Central memory CD8-positive, alpha-beta T cell (primary cell): ENCODE results near the gene LSS.
"Not testable (repeated sequence)": the region's sequence is repeated elsewhere in the genome, so short reads cannot be mapped to it uniquely, and the experiment has no call there.

Experiments used
- ATAC-seq: fragments of 150-1000 bp; cut with Tn5 transposase; replicated peaks from 2 replicates; pipeline ENCODE4 v1.10.0; 2022; ENCODE audit warnings: mild to moderate bottlenecking, moderate FRiP score, moderate number of reproducible peaks; ENCODE audit not compliant: poor library complexity, severe bottlenecking; ENCODE audit errors: extremely low read depth
- DNase-seq, 2 donors: peaks; one replicate each; pipeline ENCODE4 v3.0.0; 2021; ENCODE audit warnings: low spot score in 2 of 2
- H3K27ac Mint-ChIP-seq: one replicate; pipeline ENCODE4 v1.8.0; 2022; ENCODE audit warnings: low read depth, mild to moderate bottlenecking, moderate library complexity, mixed read lengths
- H3K27me3 Mint-ChIP-seq: one replicate; pipeline ENCODE4 v1.8.0; 2022; ENCODE audit warnings: mixed read lengths
- H3K36me3 Mint-ChIP-seq: one replicate; pipeline ENCODE4 v1.8.0; 2022; ENCODE audit warnings: mild to moderate bottlenecking, moderate library complexity, mixed read lengths; ENCODE audit not compliant: insufficient read depth
- H3K4me1 Mint-ChIP-seq: one replicate; pipeline ENCODE4 v1.8.0; 2022; ENCODE audit warnings: mixed read lengths
- H3K4me3 Mint-ChIP-seq: one replicate; pipeline ENCODE4 v1.8.0; 2022; ENCODE audit warnings: mild to moderate bottlenecking, moderate library complexity, mixed read lengths
- H3K9me3 Mint-ChIP-seq: one replicate; pipeline ENCODE4 v1.8.0; 2022; ENCODE audit warnings: mixed read lengths

Gene LSS

GRCh38 chr21:46190491-46191131 lies 38.0 kb downstream of the LSS start:
- ATAC-seq (no peak), DNase-seq (no peak)
- Mint-ChIP-seq H3K36me3 (peaks cover 5% of the 10 kb centered on the region), H3K27ac (no peak overlapping the region), H3K4me3 (no peak overlapping the region), H3K4me1 (no peaks in the 10 kb centered on the region), H3K27me3 (no peaks in the 10 kb centered on the region), H3K9me3 (no peaks in the 10 kb centered on the region)

- Mint-ChIP-seq H3K27ac (no peak overlapping the region), H3K36me3 (peaks cover 3% of the 10 kb centered on the region), H3K27me3 (no peaks in the 10 kb centered on the region), H3K4me1 (no peaks in the 10 kb centered on the region), H3K4me3 (no peak overlapping the region), H3K9me3 (no peaks in the 10 kb centered on the region)
- no peak for ATAC-seq
- no peak for DNase-seq
These were observed 38.5 kb downstream of the LSS start for GRCh38 chr21:46189959-46190490.

- no peaks in the 10 kb centered on the region for H3K4me1 Mint-ChIP-seq
- H3K27ac Mint-ChIP-seq, result no peak overlapping the region
- no peaks in the 10 kb centered on the region for H3K9me3 Mint-ChIP-seq
- H3K27me3 Mint-ChIP-seq, result no peaks in the 10 kb centered on the region
- no peak overlapping the region for H3K4me3 Mint-ChIP-seq
- peaks cover 4% of the 10 kb centered on the region for H3K36me3 Mint-ChIP-seq
- ATAC-seq (no peak), DNase-seq (no peak)
These were observed 39.2 kb downstream of the LSS start for GRCh38 chr21:46189213-46189958.

- H3K4me3 Mint-ChIP-seq, result no peak overlapping the region
- DNase-seq, result no peak
- no peak for ATAC-seq
- H3K36me3 Mint-ChIP-seq, result peaks cover 3% of the 10 kb centered on the region
- H3K27ac Mint-ChIP-seq, result peak overlapping the region; percentile 60
- H3K9me3 Mint-ChIP-seq, result no peaks in the 10 kb centered on the region
- H3K4me1 Mint-ChIP-seq, result no peaks in the 10 kb centered on the region
- H3K27me3 Mint-ChIP-seq, result no peaks in the 10 kb centered on the region
These were observed 40.1 kb downstream of the LSS start for GRCh38 chr21:46188226-46189212.

- Mint-ChIP-seq H3K4me3 (no peak overlapping the region), H3K27ac (peak overlapping the region; percentile 60), H3K9me3 (no peaks in the 10 kb centered on the region), H3K4me1 (no peaks in the 10 kb centered on the region), H3K27me3 (no peaks in the 10 kb centered on the region), H3K36me3 (peaks cover 3% of the 10 kb centered on the region)
- ATAC-seq (no peak), DNase-seq (no peak)
These were observed 40.8 kb downstream of the LSS start for GRCh38 chr21:46187814-46188213.

GRCh38 chr21:46187261-46187660 lies 41.3 kb downstream of the LSS start:
- H3K27ac Mint-ChIP-seq, result no peak overlapping the region

GRCh38 chr21:46185716-46186115 lies 42.9 kb downstream of the LSS start:
- no peak overlapping the region for H3K27ac Mint-ChIP-seq
- H3K4me3 Mint-ChIP-seq, result no peak overlapping the region
- no peaks in the 10 kb centered on the region for H3K9me3 Mint-ChIP-seq
- ATAC-seq (no peak), DNase-seq (no peak)
- peaks cover 3% of the 10 kb centered on the region for H3K36me3 Mint-ChIP-seq
- no peaks in the 10 kb centered on the region for H3K27me3 Mint-ChIP-seq
- H3K4me1 Mint-ChIP-seq, result no peaks in the 10 kb centered on the region

More at GRCh38 chr21:46187261-46187660, 41.3 kb downstream of the LSS start:
- Mint-ChIP-seq H3K36me3 (peaks cover 3% of the 10 kb centered on the region), H3K4me3 (no peak overlapping the region), H3K27me3 (no peaks in the 10 kb centered on the region), H3K4me1 (no peaks in the 10 kb centered on the region), H3K9me3 (no peaks in the 10 kb centered on the region)
- DNase-seq (no peak), ATAC-seq (no peak)

- H3K9me3 Mint-ChIP-seq, result no peaks in the 10 kb centered on the region
- ATAC-seq (peak; percentile 91), DNase-seq (peak in 1 of 2 donors; percentile 79)
- H3K4me1 Mint-ChIP-seq, result no peaks in the 10 kb centered on the region
- H3K4me3 Mint-ChIP-seq, result peak overlapping the region; percentile 71
- H3K36me3 Mint-ChIP-seq, result peaks cover 3% of the 10 kb centered on the region
- no peaks in the 10 kb centered on the region for H3K27me3 Mint-ChIP-seq
- H3K27ac Mint-ChIP-seq, result peak overlapping the region; percentile 26
These were observed 43.7 kb downstream of the LSS start for GRCh38 chr21:46184625-46185555.

GRCh38 chr21:46183910-46184624 lies 44.5 kb downstream of the LSS start, which contains the start of gene SPATC1L:
Gene SPATC1L, minus strand, starts transcription at chr21:46184459. Its CDS starts 1,643 bp downstream, at chr21:46182816.
- no peak for DNase-seq
- H3K4me3 Mint-ChIP-seq, result peak within 1 kb of the TSS; percentile 71

GRCh38 chr21:46183337-46183909 lies 45.2 kb downstream of the LSS start:
- not testable (repeated sequence) for H3K27me3 Mint-ChIP-seq, H3K27ac Mint-ChIP-seq, DNase-seq, H3K9me3 Mint-ChIP-seq, H3K4me1 Mint-ChIP-seq, ATAC-seq, H3K36me3 Mint-ChIP-seq
- peak overlapping the region; percentile 52 for H3K4me3 Mint-ChIP-seq

More at GRCh38 chr21:46183910-46184624, 44.5 kb downstream of the LSS start, which contains the start of gene SPATC1L:
- Mint-ChIP-seq H3K27me3 (no peaks in the 10 kb centered on the region), H3K4me1 (no peaks in the 10 kb centered on the region), H3K36me3 (peaks cover 3% of the 10 kb centered on the region), H3K9me3 (no peaks in the 10 kb centered on the region), H3K27ac (peak within 1 kb of the TSS; percentile 26)
- no peak for ATAC-seq
